Trophoblast cell (in vitro differentiated cells and primary cell): ENCODE measurements around the gene MMD2.

Source experiments
- DNase-seq, 2 donors: peaks; one replicate each; pipeline ENCODE4 v3.0.0-alpha.2; 2016
- H2AFZ ChIP-seq: 2 replicates; pipeline ENCODE4 v1.6.1; 2013; ENCODE audit warnings: low read length, moderate library complexity, mild to moderate bottlenecking; ENCODE audit not compliant: insufficient read depth, poor library complexity
- H2AK5ac ChIP-seq: 2 replicates; pipeline ENCODE4 v1.6.1; 2013; ENCODE audit warnings: mild to moderate bottlenecking, low read length
- H2BK120ac ChIP-seq: 2 replicates; pipeline ENCODE4 v1.6.1; 2013; ENCODE audit warnings: low read length, mild to moderate bottlenecking, moderate library complexity; ENCODE audit not compliant: insufficient read depth, poor library complexity
- H2BK12ac ChIP-seq: 2 replicates; pipeline ENCODE4 v1.6.1; 2013; ENCODE audit warnings: mild to moderate bottlenecking, low read length, moderate library complexity
- H2BK5ac ChIP-seq: 2 replicates; pipeline ENCODE4 v1.6.1; 2013; ENCODE audit warnings: low read length, low read depth, moderate library complexity, mild to moderate bottlenecking; ENCODE audit not compliant: poor library complexity
- H3K14ac ChIP-seq: 2 replicates; pipeline ENCODE4 v1.6.1; 2013; ENCODE audit warnings: mild to moderate bottlenecking, low read length
- H3K18ac ChIP-seq: 2 replicates; pipeline ENCODE4 v1.6.1; 2013; ENCODE audit warnings: mild to moderate bottlenecking, low read length
- H3K23ac ChIP-seq: 2 replicates; pipeline ENCODE4 v1.6.1; 2013; ENCODE audit warnings: low read length
- H3K27ac ChIP-seq: 2 replicates; pipeline ENCODE4 v1.5.1; 2013; ENCODE audit warnings: low read depth, mild to moderate bottlenecking, inconsistent platforms, low read length, moderate library complexity
- H3K27me3 ChIP-seq: 2 replicates; pipeline ENCODE4 v1.6.1; 2013; ENCODE audit warnings: inconsistent platforms, mild to moderate bottlenecking, low read length, moderate library complexity; ENCODE audit not compliant: insufficient read depth
- H3K36me3 ChIP-seq, 2 experiments: 1 replicate in 1 of 2; 2 replicates in 1 of 2; pipeline ENCODE4 v1.6.1; 2013; ENCODE audit warnings: low read length in 2 of 2, mild to moderate bottlenecking in 2 of 2, moderate library complexity in 1 of 2; ENCODE audit not compliant: insufficient read depth in 2 of 2, control insufficient read depth in 1 of 2
- H3K4ac ChIP-seq: 2 replicates; pipeline ENCODE4 v1.6.1; 2013; ENCODE audit warnings: low read depth, mild to moderate bottlenecking, low read length, moderate library complexity
- H3K4me1 ChIP-seq, 2 experiments: 1 replicate in 1 of 2; 2 replicates in 1 of 2; pipeline ENCODE4 v1.6.1; 2013; ENCODE audit warnings: low read length in 2 of 2, mild to moderate bottlenecking in 2 of 2, moderate library complexity in 1 of 2; ENCODE audit not compliant: insufficient read depth in 2 of 2, control insufficient read depth in 1 of 2
- H3K4me2 ChIP-seq: 2 replicates; pipeline ENCODE4 v1.6.1; 2013; ENCODE audit warnings: inconsistent platforms, mild to moderate bottlenecking, low read length, moderate library complexity
- H3K4me3 ChIP-seq: 2 replicates; pipeline ENCODE4 v1.5.1; 2013; ENCODE audit warnings: mild to moderate bottlenecking, low read depth, low read length, inconsistent platforms
- H3K79me1 ChIP-seq: one replicate; pipeline ENCODE4 v1.6.1; 2013; ENCODE audit warnings: low read length
- H3K79me2 ChIP-seq: 2 replicates; pipeline ENCODE4 v1.6.1; 2013; ENCODE audit warnings: low read length, mild to moderate bottlenecking; ENCODE audit not compliant: control insufficient read depth, insufficient read depth, poor library complexity
- H3K9ac ChIP-seq: 2 replicates; pipeline ENCODE4 v1.6.1; 2013; ENCODE audit warnings: mild to moderate bottlenecking, low read length
- H3K9me3 ChIP-seq: 2 replicates; pipeline ENCODE4 v1.6.1; 2013; ENCODE audit warnings: low read depth, mild to moderate bottlenecking, control low read depth, inconsistent platforms, low read length; ENCODE audit not compliant: insufficient read depth
- H4K12ac ChIP-seq: 2 replicates; pipeline ENCODE4 v1.6.1; 2013; ENCODE audit warnings: low read depth, mild to moderate bottlenecking, low read length, moderate library complexity
- H4K8ac ChIP-seq: 2 replicates; pipeline ENCODE4 v1.6.1; 2013; ENCODE audit warnings: low read depth, mild to moderate bottlenecking, low read length, moderate library complexity
- H4K91ac ChIP-seq: one replicate; pipeline ENCODE4 v1.6.1; 2013; ENCODE audit warnings: low read depth, mild to moderate bottlenecking, low read length, moderate library complexity
- WGBS: extraction: QIAGEN DNeasy Blood & Tissue Kit; methylation state at CpG from one replicate; pipeline ENCODE4 v1.1.7; 2013; ENCODE audit warnings: missing lambda C conversion rate; ENCODE audit not compliant: insufficient read length, insufficient coverage; ENCODE audit errors: extremely low coverage; 5-methylcytosine and 5-hydroxymethylcytosine counted together

Gene MMD2

GRCh38 chr7:4861673-4862072, 97.3 kb downstream of the MMD2 start, which contains the start of gene PAPOLB:
Gene PAPOLB, minus strand, starts transcription at chr7:4862030. Its CDS starts 220 bp downstream, at chr7:4861810.
- Histone ChIP-seq H2AFZ (no peak within 1 kb of the TSS), H4K91ac (no peak within 1 kb of the TSS), H3K4me1 (no peaks in the 10 kb centered on the region), H3K79me1 (no peaks in the 10 kb centered on the region), H2BK120ac (no peak within 1 kb of the TSS), H3K36me3 (no peaks in the 10 kb centered on the region), H3K14ac (no peak within 1 kb of the TSS), H2BK5ac (no peak within 1 kb of the TSS), H2AK5ac (no peak within 1 kb of the TSS), H3K9me3 (peaks cover 8% of the 10 kb centered on the region), H4K12ac (no peak within 1 kb of the TSS), H3K27ac (no peak within 1 kb of the TSS), H3K4me2 (no peak within 1 kb of the TSS), H4K8ac (no peak within 1 kb of the TSS), H3K27me3 (no peaks in the 10 kb centered on the region), H3K23ac (no peak within 1 kb of the TSS), H3K4ac (no peak within 1 kb of the TSS), H3K4me3 (no peak within 1 kb of the TSS), H3K79me2 (no peaks in the 10 kb centered on the region), H3K18ac (no peak within 1 kb of the TSS), H3K9ac (no peak within 1 kb of the TSS), H2BK12ac (no peak within 1 kb of the TSS)
- DNase-seq, result no peak
- no CpG with 5 or more reads among the region's 46 CpGs for WGBS

DNA sequence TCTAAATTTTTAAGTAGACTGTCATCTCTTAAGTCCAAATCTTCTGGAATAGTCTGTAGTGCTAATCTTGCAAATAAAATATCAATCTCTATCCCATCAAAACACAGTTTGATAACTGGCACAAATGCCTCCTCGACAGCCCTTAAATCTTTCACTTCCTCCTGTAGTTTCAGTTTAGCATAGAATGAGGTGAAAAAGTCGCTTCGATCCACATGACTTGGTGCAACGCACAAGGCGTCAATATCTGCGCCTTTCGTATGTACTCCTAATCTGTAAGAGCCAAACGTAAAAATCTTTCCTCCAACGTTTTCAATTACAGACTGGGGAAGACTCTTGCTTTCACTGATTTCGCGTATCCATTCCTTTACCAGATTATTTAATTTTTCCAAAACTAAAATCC, 97.8 kb downstream of the MMD2 start:
- Histone ChIP-seq H3K27ac (no peak overlapping the region), H2AFZ (no peak overlapping the region), H3K23ac (no peak overlapping the region), H3K14ac (no peak overlapping the region), H3K4me1 (no peaks in the 10 kb centered on the region), H4K12ac (no peak overlapping the region), H2BK12ac (no peak overlapping the region), H4K91ac (no peak overlapping the region), H3K79me1 (no peaks in the 10 kb centered on the region), H3K9ac (no peak overlapping the region), H3K36me3 (no peaks in the 10 kb centered on the region), H3K4me3 (no peak overlapping the region), H2BK5ac (no peak overlapping the region), H3K4ac (no peak overlapping the region), H2BK120ac (no peak overlapping the region), H3K27me3 (no peaks in the 10 kb centered on the region), H3K79me2 (no peaks in the 10 kb centered on the region), H4K8ac (no peak overlapping the region), H3K18ac (no peak overlapping the region), H3K9me3 (peaks cover 6% of the 10 kb centered on the region), H3K4me2 (no peak overlapping the region), H2AK5ac (no peak overlapping the region)
- no peak for DNase-seq
- no CpG with 5 or more reads among the region's 11 CpGs for WGBS

DNA sequence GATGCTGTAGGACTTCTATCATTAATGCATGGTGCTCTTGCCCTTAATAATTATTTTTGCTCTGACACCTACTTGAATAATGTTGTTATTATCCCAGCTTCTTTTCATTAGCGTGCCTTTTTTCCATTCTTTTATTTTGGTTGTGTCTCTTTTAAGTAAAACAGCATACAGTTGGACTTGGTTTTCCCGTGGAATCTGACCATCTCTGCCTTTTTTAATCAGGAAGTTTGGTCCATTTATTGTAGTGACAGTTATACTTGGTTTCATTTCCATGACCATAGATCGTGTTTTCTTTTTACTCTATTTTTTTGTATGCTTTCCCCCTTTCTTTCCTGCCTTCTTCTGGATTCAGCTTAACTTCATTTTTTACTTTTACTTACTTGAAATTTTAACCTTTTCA, 101.8 kb downstream of the MMD2 start:
- H2BK5ac ChIP-seq, result no peak overlapping the region
- H3K9ac ChIP-seq, result no peak overlapping the region
- no peak overlapping the region for H4K91ac ChIP-seq
- H3K4me3 ChIP-seq, result no peak overlapping the region
- H3K27ac ChIP-seq, result no peak overlapping the region
- H3K4ac ChIP-seq, result no peak overlapping the region
- H2AK5ac ChIP-seq, result no peak overlapping the region
- no peak overlapping the region for H3K23ac ChIP-seq
- no peaks in the 10 kb centered on the region for H3K27me3 ChIP-seq
- no peak overlapping the region for H2BK12ac ChIP-seq
- H3K9me3 ChIP-seq, result peaks cover 6% of the 10 kb centered on the region
- H4K12ac ChIP-seq, result no peak overlapping the region
- H3K4me2 ChIP-seq, result no peak overlapping the region
- no peak overlapping the region for H2BK120ac ChIP-seq
- no peak overlapping the region for H2AFZ ChIP-seq
- no peaks in the 10 kb centered on the region for H3K79me1 ChIP-seq
- no CpG with 5 or more reads among the region's 3 CpGs for WGBS
- H4K8ac ChIP-seq, result no peak overlapping the region
- DNase-seq, result no peak
- no peak overlapping the region for H3K14ac ChIP-seq
- H3K36me3 ChIP-seq, result no peaks in the 10 kb centered on the region
- no peaks in the 10 kb centered on the region for H3K79me2 ChIP-seq
- no peaks in the 10 kb centered on the region for H3K4me1 ChIP-seq
- no peak overlapping the region for H3K18ac ChIP-seq

DNA sequence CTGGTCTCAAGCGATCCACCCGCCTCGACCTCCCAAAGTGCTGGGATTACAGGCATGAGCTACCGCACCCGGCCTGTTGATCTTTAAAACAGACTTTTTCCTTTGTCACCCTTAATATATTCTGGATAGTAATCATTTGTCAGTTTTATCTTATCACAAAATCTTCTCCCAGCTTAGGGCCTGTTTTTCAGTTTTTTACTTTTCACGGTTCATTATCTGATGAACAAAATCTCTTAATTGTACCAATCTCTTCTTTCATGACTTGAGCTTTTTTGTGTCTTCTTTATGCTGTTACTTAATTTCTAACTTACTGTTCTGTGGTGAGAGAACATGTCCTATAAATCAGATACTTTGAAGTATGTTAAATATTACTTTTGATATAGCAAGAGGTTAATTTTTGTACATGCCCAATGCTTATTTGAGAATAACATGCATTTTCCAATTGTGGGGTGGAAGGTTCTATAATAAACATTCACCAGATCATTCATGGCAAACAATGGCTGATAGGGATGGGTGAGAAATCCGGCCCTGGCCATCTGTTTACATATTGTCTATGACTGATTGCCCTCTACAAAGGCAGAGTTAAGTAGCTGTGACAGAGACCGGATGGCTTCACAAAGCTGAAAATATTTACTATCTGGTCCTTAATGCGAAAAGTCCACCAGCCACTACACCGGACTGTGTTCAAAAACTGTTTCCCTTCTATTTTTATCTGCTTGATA, 102.5 kb downstream of the MMD2 start:
- Histone ChIP-seq H4K8ac (no peak overlapping the region), H3K27me3 (no peaks in the 10 kb centered on the region), H3K4me1 (no peaks in the 10 kb centered on the region), H2BK120ac (no peak overlapping the region), H3K4ac (no peak overlapping the region), H3K18ac (no peak overlapping the region), H2AFZ (no peak overlapping the region), H3K36me3 (no peaks in the 10 kb centered on the region), H4K12ac (no peak overlapping the region), H4K91ac (no peak overlapping the region), H3K79me1 (no peaks in the 10 kb centered on the region), H3K9ac (no peak overlapping the region), H2AK5ac (no peak overlapping the region), H3K79me2 (no peaks in the 10 kb centered on the region), H3K4me2 (no peak overlapping the region), H3K14ac (no peak overlapping the region), H2BK12ac (no peak overlapping the region), H3K9me3 (peaks cover under 1% of the 10 kb centered on the region), H3K23ac (no peak overlapping the region), H3K27ac (no peak overlapping the region), H2BK5ac (no peak overlapping the region), H3K4me3 (no peak overlapping the region)
- peak in 1 of 2 donors; percentile 26 for DNase-seq
- WGBS, result no CpG with 5 or more reads among the region's 10 CpGs
